GM19463 (cell line): ENCODE data around the gene ERRFI1.

Experiments used
- ATAC-seq: cut with Tn5 transposase; IDR thresholded peaks from one replicate; pipeline ENCODE4 v1.9.1; 2021; ENCODE audit warnings: mild to moderate bottlenecking, moderate library complexity; ENCODE audit not compliant: unreplicated experiment

The ERRFI1 gene

DNA sequence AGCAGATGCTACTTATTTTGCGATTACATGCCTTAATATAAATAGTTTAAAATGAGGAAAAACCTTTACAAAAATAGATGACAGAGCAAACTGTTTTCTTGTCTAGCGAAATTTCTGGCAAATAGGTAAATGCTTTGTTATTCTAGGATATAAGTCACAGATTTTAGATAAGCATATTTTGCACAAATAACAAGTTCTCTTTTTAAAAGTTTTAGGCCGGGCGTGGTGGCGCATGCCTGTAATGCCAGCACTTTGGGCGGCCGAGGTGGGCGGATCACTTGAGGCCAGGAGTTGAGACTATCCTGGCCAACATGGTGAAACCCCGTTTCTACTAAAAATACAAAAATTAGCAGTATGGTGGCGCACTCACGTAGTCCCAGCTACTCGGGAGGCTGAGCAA, 20.3 kb upstream of the ERRFI1 start:
- no peak for ATAC-seq

GRCh38 chr1:8043621-8044020, 17.5 kb upstream of the ERRFI1 start:
- no peak for ATAC-seq

- ATAC-seq, result no peak
Measured at GRCh38 chr1:8042134-8042533, 16.0 kb upstream of the ERRFI1 start.

GRCh38 chr1:8040586-8040985, 14.5 kb upstream of the ERRFI1 start:
- no peak for ATAC-seq

DNA sequence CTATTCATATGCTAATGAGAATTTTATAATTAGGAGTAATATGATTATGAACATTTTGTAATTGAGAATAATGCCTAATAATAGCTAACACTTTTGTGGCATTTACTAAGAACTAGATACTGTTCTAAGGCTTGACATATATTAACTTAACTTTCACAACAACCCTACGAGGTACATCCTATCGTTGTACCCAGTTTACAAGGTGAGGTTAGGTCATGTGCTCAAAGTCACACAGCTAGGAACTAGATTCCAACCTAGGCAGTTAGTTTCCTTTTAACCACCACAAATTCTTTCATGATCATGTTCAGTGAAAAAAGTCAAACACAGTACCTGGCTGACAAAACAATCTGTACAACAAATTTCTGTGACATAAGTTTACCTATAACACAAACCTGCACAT, 13.0 kb upstream of the ERRFI1 start:
- no peak for ATAC-seq

DNA sequence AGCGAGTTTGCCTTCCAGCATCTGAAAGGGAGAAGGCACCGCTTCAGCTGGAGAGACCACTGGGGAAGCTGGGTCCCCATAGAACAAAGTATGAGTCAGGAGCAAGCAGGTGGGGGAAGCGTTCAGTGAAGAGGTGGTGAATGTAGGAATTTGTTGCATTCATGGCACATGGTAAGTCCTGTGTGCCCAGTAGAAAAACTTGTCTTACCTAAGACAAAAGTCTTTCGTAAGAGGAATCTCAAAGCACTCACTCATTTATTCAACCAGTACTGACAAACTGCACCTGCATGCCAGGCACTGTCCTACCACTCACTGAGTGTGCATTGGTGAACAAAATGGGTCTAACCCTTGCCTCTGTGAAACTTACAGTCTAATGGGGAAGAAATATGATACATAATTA, 9.2 kb upstream of the ERRFI1 start:
- ATAC-seq, result no peak

DNA sequence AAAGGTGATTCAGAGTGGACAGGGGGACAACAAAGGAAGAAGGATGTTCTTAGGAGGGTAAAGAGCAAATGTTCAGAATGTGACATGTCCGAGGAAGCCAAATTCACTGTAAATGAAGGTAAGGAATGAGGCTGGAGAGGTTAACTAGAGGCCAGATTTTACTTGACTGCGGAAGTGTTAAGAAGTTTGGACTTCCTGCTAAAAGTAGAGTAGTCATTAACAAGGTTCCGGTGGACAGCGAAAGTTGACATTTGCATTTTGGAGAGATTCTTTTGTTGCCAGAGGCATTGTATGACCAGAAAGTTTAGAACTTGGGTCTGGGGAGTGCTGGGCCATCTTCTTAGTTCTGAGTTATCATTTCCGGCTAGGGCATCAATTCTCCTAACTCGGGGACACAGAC, 7.2 kb upstream of the ERRFI1 start:
- no peak for ATAC-seq

DNA sequence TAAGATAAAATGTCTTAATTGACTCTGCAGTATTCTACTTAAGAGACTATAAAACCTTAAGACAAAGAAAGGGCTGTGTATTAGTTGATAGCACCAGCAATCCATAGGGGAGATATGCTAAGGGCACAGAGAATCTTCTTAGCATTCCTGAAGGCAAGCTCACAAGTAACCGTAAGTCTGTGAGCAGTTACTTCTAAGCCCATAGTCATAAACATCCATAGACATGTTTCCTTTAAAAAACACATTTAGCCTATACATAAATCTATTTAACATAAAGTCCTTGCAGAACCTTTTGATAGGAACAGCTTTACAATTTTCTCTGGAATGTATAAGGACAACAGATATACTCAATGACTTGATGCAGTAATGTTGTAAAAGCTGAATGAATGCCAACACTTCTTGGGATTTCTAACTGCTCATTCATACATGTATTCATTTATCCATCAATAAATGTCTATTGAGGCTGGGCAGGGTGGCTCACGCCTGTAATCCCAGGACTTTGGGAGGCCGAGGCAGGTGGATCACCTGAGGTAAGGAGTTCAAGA, 6.3 kb upstream of the ERRFI1 start:
- ATAC-seq, result no peak

- ATAC-seq, result no peak
Measured at GRCh38 chr1:8031176-8031785, 5.2 kb upstream of the ERRFI1 start.

GRCh38 chr1:8028571-8028910, 2.4 kb upstream of the ERRFI1 start:
- ATAC-seq, result no peak

GRCh38 chr1:8027748-8028570, 1.9 kb upstream of the ERRFI1 start:
- no peak for ATAC-seq

DNA sequence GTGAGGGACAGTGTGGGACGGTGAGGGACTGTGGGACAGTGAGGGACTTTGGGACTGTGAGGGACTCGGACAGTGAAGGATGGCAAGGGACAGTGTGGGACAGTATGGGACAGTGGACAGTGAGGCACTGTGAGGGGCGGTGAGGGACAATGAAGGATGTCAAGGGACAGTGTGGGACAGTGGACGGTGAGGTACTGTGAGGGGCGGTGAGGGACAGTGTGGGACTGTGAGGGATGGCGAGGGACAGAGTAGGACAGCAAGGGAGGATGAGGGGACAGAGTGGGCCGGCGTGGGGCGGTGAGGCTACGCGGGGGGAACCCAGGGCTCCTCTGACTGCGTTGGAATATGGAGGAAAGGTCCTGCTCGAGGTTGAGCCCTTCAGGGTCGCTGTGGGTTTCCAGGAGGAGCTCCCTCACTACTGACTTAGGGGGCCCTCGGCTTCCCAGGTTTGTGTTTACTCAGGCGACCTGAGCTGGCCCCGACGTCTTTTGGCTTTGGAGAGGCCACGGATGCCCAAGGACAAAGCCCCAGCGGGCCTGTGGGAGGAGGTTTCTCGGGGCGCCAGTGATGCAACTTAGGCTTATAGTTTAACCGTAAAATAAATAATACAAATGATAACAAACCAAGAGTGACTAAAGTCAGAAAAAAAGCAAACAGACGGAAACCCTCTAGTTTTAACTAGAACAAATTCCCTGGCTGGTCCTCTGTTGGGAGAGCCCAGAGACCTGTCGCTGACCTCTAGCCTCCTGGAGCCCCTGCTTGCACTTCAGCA, 1.1 kb upstream of the ERRFI1 start:
- no peak for ATAC-seq

GRCh38 chr1:8025671-8026144, 401 bp downstream of the ERRFI1 start:
- peak; percentile 23 for ATAC-seq

DNA sequence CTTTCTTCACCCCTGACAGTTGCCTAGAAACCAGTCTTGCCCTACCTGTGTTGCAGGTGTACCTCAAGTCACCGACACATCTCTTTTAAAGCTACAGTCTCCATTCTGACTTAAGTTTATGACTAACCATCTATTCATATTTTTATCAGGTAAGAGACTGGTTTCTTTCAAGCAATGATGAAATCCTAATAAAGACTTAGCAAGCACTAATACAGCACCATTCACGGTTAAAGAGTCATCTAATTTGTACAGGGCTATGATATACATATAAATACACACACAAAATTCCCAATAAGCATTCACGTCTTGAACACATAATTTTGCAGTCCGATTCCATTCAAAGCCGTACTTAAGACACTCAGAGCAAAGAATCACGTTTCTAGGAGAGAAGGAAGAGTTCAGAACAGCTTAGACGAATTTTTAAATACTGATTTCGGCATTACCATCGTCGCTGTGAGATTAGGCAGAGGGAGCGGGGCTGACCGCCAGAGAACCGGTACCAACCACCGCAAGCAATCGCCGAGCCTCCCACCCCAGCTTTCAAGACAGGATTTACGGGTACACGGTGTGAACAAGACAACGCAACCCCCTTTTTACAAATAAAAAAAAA, 943 bp downstream of the ERRFI1 start:
- ATAC-seq, result no peak

DNA sequence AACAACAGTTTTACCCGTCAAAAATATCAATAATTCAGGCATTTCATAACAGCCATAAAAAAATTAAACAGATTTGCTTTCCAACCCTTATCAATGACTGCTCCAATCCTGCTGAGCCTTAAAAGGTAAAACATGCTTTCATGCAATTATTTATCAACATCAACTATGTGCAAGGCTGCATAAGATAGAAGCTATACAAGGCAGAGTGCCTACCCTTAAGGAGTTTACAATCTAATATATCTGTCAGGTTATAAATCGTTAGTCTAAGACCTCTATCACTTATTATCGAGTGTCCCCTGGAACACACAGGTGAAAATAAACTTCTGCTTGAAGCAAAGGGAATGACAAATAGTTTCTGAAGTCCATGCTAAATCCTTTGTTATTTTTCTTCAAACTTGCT, 1.8 kb downstream of the ERRFI1 start:
- no peak for ATAC-seq

DNA sequence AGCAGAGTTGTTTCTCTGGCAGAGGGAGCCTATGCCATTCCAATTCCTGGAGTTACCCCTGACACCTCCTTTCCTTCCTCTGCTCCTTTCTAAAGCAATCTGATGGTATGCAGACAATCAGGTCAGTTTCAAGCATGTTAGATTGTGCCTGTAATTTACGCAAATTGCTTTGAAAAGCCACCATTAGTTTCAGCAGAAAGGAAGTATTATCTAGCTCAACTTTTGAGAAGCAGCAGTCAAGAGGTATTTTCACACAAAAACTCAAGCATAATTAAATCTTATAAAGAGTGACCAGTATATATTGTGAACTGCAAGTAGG, 2.2 kb downstream of the ERRFI1 start:
- ATAC-seq, result no peak

GRCh38 chr1:8023287-8023994, 2.7 kb downstream of the ERRFI1 start:
- ATAC-seq, result no peak

- ATAC-seq, result no peak
Measured at GRCh38 chr1:8022395-8023286, 3.5 kb downstream of the ERRFI1 start.

GRCh38 chr1:8021676-8022266, 4.3 kb downstream of the ERRFI1 start:
- ATAC-seq, result no peak
